Measurements from ENCODE around the gene NNMT.

The NNMT gene

DNA sequence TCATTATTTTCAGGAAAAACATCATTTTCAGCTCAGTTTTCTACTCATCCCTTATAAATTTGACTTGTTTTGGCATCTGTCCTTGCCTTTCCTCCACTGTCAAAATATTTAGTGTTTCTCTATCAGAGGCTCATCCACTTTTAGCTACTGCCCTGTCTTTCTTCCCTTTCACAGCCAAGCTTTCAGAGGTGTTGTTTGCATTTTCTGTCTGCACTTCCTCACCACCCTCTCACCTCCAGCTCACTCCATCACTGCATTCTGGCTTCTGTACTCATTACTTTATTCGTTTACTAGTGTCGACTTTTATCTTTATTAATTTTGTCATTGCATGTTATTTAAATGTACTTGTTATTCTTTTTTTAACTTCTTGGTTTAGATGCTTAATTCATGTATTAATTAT, 26.7 kb upstream of the NNMT start:
- no peak for TF ChIP-seq REST (IDR thresholded peaks at IDR 0.05; ENCODE audit: insufficient read depth in 1 of 2, low read depth in 2 of 2, low read length in 2 of 2)

DNA sequence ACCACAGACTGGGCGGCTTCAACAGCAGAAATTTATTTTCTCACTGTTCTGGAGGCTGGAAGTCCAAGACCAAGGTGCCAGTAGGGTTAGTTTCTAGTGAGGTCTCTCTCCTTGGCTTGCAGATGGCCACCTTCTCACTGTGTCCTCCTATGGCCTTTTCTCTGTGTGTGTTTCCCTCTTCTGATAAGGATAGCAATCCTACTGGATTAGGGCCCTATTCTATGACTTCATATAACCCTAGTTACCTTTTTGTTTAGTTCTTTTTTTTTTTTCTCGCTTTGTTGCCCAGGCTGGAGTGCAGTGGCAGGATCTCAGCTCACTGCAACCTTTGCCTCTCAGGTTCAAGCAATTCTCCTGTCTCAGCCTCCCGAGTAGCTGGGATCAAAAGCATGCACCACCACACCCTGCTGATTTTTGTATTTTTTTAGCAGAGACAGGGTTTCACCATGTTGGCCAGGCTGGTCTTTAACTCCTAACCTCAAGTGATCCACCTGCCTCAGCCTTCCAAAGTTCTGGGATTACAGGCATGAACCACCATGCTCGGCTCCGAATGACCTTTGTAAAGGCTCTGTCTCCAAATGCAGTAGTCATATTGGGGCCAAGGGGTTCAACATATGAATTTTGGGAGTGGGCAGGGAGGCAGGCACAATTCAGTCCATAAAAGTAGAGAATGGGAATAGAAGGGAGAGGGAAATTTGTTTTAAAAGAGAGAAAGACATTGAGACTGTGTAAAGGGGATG, 25.5 kb upstream of the NNMT start:
- TF ChIP-seq REST (IDR thresholded peaks at IDR 0.05; ENCODE audit: insufficient read depth in 1 of 2, low read depth in 2 of 2, low read length in 2 of 2) (no peak), POLR2AphosphoS5 (IDR thresholded peaks at IDR 0.05; ENCODE audit: low read depth, low read length) (no peak), SIN3A (IDR thresholded peaks at IDR 0.05; ENCODE audit: borderline replicate concordance, insufficient read depth, low read length) (no peak), TAF1 (IDR thresholded peaks at IDR 0.05; ENCODE audit: borderline replicate concordance, insufficient read depth, low read length) (no peak), FOXP2 (optimal IDR thresholded peaks at IDR 0.05; ENCODE audit: borderline replicate concordance, extremely low read depth, extremely low read length, insufficient read depth) (no peak)

- no peak for TF ChIP-seq SIN3A (IDR thresholded peaks at IDR 0.05; ENCODE audit: borderline replicate concordance, insufficient read depth, low read length)
- no peak for TF ChIP-seq TAF1 (IDR thresholded peaks at IDR 0.05; ENCODE audit: borderline replicate concordance, insufficient read depth, low read length)
- no peak for TF ChIP-seq POLR2AphosphoS5 (IDR thresholded peaks at IDR 0.05; ENCODE audit: low read depth, low read length)
- TF ChIP-seq REST (IDR thresholded peaks at IDR 0.05; ENCODE audit: insufficient read depth in 1 of 2, low read depth in 2 of 2, low read length in 2 of 2), result no peak
- TF ChIP-seq FOXP2 (optimal IDR thresholded peaks at IDR 0.05; ENCODE audit: borderline replicate concordance, extremely low read depth, extremely low read length, insufficient read depth), result no peak
These were observed 24.9 kb upstream of the NNMT start for GRCh38 chr11:114271316-114271715.

- TF ChIP-seq REST (IDR thresholded peaks at IDR 0.05; ENCODE audit: insufficient read depth in 1 of 2, low read depth in 2 of 2, low read length in 2 of 2) (no peak), SIN3A (IDR thresholded peaks at IDR 0.05; ENCODE audit: borderline replicate concordance, insufficient read depth, low read length) (no peak), TAF1 (IDR thresholded peaks at IDR 0.05; ENCODE audit: borderline replicate concordance, insufficient read depth, low read length) (no peak), POLR2AphosphoS5 (IDR thresholded peaks at IDR 0.05; ENCODE audit: low read depth, low read length) (no peak), FOXP2 (optimal IDR thresholded peaks at IDR 0.05; ENCODE audit: borderline replicate concordance, extremely low read depth, extremely low read length, insufficient read depth) (no peak)
These were observed 23.9 kb upstream of the NNMT start for GRCh38 chr11:114272311-114272710.

DNA sequence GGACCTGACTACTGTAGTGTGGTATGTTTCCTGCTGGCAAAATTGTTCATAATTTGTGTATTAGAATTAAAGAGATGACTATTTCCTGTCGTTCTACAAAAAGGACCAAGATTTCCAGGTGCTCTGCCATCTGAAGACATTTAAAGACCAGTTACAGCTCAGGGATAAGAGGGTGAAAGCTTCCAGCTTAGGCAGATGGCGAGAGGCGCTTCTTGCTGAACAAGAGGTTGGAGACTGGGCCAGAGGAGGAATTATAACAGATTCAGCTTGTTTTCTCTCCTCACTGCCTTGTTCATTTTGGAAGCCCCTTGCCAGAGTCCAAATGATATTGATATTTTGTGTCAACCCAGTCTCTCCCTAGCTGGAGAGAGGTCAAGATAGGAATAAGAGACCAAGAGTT, 23.1 kb upstream of the NNMT start:
- TF ChIP-seq TAF1 (IDR thresholded peaks at IDR 0.05; ENCODE audit: borderline replicate concordance, insufficient read depth, low read length) (no peak), SIN3A (IDR thresholded peaks at IDR 0.05; ENCODE audit: borderline replicate concordance, insufficient read depth, low read length) (no peak), POLR2AphosphoS5 (IDR thresholded peaks at IDR 0.05; ENCODE audit: low read depth, low read length) (no peak), FOXP2 (optimal IDR thresholded peaks at IDR 0.05; ENCODE audit: borderline replicate concordance, extremely low read depth, extremely low read length, insufficient read depth) (no peak), REST (IDR thresholded peaks at IDR 0.05; ENCODE audit: insufficient read depth in 1 of 2, low read depth in 2 of 2, low read length in 2 of 2) (no peak)

Measured in PFSK-1 (cell line).